CD4-positive, alpha-beta T cell treated with Interleukin-15 for 4 hours (primary cell): ENCODE measurements around the gene DHX30.
A peak's percentile ranks its signal among the peaks of the same experiment; 100 is the strongest.
"Not testable (repeated sequence)": the region's sequence is repeated elsewhere in the genome, so short reads cannot be mapped to it uniquely, and the experiment has no call there.

Source experiments
- DNase-seq: peaks from one replicate; pipeline ENCODE4 v3.0.0-alpha.2; 2020; ENCODE audit warnings: low spot score

Gene DHX30, protein sequence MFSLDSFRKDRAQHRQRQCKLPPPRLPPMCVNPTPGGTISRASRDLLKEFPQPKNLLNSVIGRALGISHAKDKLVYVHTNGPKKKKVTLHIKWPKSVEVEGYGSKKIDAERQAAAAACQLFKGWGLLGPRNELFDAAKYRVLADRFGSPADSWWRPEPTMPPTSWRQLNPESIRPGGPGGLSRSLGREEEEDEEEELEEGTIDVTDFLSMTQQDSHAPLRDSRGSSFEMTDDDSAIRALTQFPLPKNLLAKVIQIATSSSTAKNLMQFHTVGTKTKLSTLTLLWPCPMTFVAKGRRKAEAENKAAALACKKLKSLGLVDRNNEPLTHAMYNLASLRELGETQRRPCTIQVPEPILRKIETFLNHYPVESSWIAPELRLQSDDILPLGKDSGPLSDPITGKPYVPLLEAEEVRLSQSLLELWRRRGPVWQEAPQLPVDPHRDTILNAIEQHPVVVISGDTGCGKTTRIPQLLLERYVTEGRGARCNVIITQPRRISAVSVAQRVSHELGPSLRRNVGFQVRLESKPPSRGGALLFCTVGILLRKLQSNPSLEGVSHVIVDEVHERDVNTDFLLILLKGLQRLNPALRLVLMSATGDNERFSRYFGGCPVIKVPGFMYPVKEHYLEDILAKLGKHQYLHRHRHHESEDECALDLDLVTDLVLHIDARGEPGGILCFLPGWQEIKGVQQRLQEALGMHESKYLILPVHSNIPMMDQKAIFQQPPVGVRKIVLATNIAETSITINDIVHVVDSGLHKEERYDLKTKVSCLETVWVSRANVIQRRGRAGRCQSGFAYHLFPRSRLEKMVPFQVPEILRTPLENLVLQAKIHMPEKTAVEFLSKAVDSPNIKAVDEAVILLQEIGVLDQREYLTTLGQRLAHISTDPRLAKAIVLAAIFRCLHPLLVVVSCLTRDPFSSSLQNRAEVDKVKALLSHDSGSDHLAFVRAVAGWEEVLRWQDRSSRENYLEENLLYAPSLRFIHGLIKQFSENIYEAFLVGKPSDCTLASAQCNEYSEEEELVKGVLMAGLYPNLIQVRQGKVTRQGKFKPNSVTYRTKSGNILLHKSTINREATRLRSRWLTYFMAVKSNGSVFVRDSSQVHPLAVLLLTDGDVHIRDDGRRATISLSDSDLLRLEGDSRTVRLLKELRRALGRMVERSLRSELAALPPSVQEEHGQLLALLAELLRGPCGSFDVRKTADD

DNA sequence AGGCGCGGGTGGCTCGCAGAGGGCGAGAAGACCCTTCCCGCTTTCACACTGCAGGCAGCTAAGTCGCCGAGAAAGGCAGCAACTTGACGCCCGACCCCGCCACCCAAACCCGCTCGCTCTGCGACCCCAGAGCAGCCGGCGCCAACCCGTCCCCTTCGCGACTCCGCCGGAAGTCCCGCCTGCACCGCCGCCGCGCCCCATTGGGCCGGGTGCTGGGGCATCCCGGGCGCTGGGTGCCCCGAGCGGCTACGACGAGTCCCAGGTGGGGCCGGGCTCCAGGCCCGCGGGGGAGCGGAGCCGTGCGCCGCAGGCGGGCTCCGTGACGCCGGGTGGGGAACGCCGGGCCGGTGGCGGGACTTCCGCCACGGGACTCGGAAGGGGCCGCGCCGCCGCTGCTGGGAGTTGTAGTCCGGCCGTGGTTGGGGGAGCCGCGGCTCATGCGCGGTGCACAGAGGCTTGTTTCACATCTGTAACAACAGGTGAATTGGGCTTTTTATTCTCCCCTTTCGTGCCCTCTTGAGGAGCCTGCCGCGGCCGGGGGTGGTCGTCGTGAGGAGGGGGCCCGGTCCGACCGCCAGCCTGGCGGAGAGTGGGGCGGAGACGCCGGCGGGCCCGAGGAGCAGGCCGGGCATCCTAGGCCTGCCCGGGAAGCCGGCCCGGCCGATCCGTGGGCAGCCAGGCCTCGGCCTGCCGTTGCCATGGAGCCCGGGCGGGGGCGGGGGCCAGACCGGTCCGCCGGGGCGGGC is at the start of gene DHX30:
DHX30 (plus strand) TSS at position 405 of the 746 bp plus-strand sequence. CDS start 7,546 bp downstream, outside the sequence.
- peak; percentile 85 for DNase-seq

DNA sequence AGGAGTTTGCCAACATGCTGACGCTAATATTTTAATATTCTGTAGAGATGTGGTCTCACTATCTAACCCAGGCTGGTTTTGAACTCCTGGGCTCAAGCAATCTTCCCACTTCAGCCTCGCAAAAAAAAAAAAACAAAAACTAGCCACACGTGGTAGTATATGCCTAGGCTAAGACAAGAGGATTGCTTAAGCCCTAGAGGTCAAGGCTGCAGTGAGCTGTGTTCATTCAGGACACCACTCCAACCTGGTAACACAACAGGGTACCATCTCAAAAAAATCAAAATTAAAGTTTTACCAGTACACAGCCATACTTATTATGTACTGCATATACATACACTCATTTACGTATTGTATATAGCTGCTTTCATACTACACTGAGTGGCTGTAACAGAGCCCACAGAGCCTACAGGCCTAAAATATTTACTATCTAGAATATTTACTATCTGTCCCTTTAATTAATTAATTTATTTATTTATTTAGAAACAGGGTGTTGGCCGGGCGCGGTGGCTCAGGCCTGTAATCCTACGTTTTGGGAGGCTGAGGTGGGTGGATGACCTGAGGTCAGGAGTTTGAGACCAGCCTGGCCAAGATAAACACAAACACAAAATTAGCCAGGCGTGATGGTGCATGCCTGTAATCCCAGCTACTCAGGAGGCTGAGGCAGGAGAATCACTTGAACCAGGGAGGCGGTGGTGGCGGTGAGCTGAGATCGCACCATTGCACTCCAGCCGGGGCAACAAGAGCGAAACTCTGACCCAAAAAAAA is 44.5 kb upstream of the DHX30 start:
- no peak for DNase-seq

DNA sequence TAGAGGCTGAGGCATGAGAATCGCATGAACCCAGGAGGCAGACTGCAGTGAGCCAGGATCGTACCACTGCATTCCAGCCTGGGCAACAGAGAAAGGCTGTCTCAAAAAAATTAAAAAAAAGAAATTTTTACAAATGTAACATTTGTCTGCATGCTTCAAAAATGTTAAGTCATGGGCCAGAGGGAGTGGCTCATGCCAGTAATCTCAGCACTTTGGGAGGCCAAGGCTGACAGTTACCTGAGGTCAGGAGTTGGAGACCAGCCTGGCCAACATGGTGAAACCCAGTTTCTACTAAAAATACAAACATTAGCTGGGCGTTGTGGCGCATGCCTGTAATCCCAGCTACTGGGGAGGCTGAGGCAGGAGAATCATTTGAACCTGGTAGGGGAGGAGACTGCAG is 42.7 kb upstream of the DHX30 start:
- not testable (repeated sequence) for DNase-seq

DNA sequence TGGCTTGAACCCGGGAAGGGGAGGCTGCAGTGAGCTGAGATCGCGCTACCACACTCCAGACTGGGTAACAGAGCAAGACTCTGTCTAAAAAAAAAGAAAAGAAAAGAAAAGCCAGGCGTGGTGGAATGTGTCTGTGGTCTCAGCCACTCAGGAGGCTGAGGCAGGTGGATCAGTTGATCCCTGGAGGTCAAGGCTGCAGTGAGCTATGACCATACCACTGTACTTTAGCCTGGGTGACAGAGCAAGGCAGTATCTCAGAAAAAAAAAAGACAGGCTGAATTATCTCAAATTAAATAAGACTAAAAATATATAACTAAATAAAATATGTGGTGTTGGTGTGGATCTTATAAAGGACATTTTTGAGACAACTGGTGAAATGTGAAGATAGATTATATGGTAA is 41.9 kb upstream of the DHX30 start:
- no peak for DNase-seq

DNA sequence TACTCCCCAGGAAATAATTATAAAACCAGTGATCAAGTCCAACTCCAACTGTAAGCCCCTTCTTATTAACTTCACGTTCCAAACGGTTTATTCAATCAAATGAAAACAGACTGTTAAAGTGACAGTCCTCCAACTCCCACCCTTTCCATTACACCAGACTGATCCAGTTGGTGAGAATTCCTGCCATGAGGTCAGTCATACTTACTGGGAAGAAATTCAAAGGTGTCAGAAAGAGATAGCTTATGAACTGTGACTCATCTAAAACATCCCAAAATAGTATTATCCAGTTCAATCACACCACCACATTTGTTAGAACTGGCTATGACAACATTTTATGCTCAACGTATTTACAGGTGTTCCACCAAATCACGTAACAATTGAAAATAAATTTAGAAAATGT is 40.7 kb upstream of the DHX30 start:
- no peak for DNase-seq

DNA sequence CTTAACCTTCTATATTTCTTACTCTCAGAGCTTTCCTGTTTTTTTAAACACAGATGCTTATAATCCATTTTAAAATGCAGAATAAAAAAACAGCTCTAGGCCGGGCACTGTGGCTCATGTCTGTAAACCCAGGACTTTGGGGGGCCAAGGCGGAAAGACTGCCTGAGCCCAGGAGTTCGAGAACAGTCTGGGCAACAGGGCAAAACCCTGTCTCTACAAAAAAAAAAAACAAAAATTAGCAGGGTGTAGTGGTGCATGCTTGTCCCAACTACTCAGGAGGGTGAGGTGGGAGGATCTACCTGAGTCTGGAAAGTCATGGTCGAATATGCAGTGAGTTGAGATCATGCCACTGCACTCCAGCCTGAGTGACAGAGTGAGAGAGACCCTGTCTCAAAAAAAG is 36.8 kb upstream of the DHX30 start:
- DNase-seq, result no peak

DNA sequence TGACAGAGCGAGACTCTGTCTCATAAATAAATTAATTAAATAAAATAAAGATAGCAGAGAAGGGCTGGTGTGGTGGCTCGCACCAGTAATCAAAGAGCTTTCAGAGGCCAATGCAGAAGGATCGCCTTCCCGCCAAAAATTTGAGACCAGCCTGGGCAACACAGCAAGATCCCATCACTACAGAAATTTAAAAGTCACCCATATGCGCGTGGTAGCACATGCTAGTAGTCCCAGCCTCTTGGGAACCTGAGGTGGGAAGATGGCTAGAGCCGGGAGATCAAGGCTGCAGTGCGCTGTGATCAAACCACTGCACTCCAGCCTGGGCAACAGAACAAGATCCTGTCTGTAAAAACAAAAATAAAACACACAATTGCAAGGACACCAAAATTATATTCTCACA is 30.9 kb upstream of the DHX30 start:
- DNase-seq, result no peak

DNA sequence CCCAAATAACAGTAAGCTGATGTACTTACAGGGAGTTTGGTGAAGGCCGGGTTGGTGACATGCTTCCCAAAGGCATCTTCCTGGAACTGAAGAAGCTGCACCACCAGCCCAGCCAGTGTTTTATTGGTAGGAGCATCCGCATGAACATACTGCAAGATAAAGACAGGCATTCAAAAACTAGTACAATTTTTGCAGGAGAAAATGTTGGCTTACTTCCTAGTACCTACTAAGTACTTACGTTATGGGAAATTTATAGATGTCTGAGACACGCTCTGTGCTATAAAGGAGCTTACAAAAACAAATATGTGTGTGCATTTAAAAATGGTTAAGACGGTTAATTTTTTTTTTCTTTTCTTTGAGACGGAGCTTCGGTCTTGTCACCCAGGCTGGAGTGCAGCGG is 30.1 kb upstream of the DHX30 start:
- no peak for DNase-seq

DNA sequence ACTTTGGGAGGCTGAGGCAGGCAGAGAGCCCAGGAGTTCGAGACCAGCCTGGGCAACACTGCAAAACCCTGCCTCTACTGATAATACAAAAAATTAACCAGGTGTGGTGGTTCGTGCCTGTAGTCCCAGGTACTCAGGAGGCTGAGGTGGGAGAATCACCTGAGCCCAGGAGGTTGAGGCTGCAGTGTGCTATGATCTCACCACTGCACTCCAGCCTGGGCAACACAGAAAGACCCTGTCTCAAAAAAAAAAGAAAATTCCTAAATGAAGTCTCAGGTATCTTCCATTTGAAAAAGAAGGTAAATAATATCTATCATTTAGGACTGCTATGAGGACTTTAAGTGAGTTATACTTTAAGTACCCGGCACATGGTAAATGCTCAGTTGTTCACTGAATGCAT is 24.2 kb upstream of the DHX30 start:
- no peak for DNase-seq

DNA sequence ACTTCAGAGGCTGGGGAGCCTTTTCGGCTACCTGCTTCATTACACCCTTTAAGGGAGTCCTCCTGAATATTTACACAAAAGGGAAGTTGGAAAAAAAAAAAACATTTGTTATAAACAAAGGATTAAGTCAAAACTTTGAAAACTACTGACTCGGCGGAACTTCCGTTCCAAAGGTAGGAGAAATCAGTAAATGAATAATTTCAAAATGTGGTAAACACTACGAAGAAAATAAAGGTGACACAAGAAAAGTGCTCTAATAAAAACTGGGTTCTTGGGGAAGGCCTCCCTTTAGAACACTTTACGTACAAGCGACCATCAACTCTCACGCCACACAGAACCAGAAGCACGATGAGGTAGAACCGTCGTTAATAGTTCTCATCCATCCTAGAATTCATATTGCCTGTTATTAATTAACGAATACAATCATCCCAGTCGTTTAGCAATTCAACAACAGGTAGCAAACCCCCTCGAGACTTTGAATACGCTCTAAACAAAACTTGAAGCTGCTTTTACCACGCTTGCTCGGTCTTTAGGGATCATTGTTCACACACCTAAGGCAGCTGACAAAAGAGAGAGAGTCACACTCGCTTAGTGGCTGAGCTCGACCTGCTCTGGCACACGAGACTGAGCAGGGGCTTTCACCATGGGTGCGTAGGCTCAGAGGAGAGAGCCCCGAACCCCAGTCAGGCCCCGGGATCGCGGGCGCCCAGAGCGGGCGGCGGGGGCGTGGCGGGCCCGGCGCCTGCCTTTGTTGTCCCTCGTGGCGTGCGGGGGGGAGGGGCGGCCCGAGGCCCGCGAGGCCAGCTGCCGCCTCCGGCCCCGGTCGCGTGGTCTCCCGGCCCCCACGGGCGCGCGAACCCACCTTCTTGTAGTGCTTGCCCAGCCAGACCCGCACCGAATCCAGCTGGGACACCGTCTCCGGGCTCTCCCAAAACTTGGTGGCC is 21.9 kb upstream of the DHX30 start:
- DNase-seq, result peak; percentile 34

DNA sequence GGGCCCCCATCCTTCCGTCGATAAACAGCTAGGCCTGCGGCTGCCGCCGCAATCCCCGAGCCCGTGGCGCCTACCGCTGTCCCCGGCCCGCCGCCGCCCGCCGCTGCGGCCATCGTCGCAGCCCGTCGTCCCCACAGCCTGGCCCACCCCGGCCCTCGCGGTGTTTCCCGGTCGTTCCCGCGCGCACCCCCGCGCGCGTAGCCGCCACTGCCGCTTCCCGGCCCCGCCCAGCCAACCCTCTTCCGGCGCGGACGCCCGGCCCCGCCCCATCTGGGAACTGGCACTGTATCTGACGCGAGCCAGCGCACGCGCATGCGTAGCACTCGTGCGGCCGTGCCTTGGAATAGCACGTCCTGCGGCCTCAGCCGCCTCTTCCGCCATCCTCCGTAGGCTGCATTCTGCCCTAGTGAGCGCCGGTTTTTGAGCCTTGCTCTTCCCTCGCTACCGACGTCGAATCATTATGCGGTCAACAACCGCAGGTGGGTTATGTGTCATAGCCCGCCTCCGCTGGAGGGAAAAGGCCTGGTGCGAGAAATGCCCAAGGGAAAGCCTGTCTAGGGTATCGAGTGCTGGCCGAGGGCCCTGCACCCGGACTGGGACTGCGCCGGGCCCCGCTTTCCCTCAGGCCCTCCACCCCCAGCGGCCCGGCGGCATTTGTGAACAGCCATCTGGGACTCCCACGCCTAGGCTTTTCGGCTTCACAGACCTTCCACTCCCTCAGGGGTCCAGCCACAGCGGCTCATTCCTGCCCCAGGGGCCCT is 21.1 kb upstream of the DHX30 start, which contains the start of gene SMARCC1:
SMARCC1 (minus strand) TSS at position 209 of the 761 bp plus-strand sequence; CDS start at position 113, 96 bp downstream.
- peak; percentile 97 for DNase-seq

DNA sequence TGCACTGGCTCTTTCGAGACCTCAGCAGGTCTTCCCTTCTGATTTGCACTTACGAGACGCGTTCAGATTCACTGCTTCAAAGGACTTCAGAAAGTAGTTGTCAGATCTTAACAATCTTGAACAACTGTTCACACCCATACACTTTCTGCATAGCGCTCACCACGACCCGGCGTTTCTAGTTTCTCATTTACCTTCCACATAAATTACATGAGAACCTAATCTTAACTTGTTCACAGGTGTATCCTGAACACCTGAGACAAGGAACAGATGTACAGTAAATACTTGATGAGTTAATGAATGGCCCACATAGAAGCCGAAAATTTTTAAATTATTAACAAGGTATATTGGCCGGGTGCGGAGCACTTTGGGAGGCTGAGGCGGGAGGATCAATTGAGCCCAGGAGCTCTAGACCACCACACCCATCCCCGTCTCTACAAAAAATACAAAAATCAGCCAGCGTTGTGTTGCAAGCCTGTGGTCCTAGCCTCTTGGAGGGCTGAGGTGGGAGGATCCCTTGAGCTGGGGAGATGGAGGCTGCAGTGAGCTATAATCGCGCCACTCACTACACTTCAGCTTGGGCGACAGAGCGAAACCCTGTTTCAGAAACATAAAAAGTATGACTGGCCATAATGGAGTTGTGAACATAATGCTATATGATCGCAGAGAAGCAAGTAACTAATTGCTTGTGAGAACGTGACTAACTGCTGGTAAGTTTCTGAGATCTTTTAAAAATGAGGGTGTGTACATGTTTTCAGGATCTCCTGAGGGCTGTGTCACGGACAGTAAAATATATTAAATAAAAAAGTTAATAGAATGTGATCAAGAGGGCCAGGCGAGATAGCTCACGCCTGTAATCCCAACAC is 20.3 kb upstream of the DHX30 start:
- no peak for DNase-seq

DNA sequence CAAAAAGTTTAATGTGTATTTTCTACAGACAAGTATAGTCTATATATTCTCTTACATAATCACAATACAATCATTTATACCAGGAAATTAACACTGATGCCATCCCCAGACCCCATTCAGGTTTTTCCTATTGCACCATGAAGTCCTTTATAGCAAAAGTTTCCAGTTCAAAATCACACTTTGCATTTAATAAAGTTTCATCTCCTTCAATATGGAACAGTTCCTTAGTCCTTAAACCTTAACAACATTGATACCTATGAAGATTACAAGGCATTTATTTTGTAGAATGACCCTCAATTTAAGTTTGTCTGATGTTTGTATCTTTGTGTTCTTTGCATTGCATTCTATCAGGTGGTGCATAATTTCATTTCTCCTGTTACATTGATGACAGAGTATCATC is 19.3 kb upstream of the DHX30 start:
- no peak for DNase-seq

DNA sequence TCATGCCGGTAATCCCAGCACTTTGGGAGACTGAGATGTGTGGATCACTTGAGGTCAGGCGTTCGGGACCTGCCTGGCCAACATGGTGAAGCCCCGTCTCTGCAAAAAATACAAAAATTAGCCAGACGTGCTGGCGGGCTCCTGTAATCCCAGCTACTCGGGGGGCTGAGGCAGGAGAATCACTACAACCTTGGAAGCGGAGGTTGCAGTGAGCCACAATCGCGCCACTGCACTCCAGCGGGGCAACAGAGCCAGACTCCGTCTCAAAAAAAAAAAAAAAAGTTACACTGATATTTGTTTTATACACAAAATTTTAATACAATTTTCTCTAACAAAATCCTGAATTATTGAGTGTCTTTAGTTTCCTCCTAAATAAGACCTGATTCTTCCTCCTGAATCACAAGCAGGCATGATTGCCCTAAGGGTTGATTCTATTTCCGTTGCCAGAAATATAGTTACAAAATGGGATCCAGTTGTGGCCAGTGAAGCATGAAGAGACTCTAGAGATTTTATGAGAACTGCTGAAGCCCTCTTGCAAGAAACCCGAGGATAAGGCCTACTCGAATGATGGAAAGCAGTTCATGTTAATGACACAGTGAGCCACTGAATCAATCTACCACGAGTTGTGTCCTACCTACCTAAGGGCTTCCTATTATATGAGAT is 11.6 kb upstream of the DHX30 start:
- no peak for DNase-seq

DNA sequence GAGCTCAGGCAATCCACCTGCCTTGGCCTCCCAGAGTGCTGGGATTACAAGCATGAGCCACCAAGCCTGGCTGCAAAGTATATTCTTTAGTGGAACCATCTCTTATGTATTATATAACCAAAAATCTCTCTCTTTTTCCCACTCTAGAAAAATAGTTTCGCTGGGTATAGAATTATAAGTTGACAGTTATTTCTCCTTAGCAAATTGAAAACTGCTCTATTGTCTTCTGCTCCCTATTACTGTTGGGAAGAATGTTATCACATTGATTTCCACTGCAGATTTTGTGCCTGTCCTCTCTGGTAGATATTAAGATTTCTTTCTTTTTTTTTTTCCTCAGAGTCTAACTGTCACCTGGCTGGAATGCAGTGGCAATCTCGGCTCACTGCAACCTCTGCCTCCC is 10.2 kb upstream of the DHX30 start:
- DNase-seq, result no peak

DNA sequence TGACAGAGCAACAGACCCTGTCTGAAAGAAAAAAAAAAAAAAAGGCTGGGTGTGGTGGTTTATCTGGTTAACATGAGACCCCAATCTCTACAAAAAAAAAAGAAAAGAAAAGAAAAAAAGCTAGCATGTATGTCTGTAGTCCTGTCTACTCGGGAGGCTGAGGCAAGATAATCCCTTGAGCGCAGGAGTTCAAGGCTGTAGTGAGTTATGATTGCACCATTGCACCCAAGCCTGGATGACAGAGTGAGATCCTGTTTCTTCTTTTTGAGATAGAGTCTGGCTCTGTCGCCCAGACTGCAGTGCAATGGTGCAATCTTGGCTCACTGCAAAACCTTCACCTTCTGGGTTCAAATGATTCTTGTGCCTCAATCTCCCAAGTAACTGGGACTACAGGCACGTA is 8.4 kb upstream of the DHX30 start:
- no peak for DNase-seq

DNA sequence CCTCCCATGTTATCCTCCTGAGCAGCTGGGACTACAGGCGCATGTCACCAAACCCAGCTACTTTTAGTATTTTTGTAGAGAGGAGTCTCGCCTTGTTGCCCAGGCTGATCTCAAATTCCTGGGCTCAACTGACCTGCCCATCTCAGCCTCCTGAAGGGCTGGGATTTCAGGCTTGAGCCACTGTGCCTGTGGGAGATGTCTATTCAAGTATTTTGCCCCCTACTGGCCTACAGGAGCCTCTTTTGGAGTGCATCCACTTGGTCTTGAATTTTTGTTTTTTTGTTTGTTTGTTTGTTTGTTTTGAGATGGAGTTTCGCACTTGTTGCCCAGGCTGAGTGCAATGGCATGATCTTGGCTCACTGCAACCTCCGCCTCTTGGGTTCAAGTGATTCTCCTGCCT is 3.2 kb upstream of the DHX30 start:
- DNase-seq, result no peak
